ENCODE measurements around the gene PEX5.
A peak's percentile ranks its signal among the peaks of the same experiment; 100 is the strongest.
"Not testable (repeated sequence)": the region's sequence is repeated elsewhere in the genome, so short reads cannot be mapped to it uniquely, and the experiment has no call there.

Gene PEX5

DNA sequence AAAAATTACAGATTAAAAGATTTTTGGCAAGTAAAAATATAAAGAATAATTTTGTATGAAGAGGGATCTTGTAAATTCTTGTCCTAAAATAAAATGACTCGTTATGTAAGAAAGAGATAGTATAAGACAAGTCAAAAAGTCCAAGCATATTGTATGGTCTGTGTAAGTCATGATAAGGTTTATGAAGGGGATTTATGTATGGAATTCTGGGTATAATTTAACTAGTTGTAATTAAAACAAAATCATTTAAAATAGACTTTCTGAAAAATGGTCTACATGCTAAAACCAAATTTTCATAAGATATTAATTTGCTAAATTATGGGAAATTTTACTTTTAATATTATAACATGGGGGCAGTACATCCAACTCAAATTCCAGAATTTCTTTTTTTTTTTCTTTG, 17.6 kb upstream of the PEX5 start:
- Histone ChIP-seq H3K4me1 (ENCODE audit: insufficient read depth, low read length) (no peaks in the 10 kb centered on the region), H3K4me3 (ENCODE audit: low read length) (no peak overlapping the region), H3K9me3 (ENCODE audit: low read length) (peaks cover 14% of the 10 kb centered on the region)

DNA sequence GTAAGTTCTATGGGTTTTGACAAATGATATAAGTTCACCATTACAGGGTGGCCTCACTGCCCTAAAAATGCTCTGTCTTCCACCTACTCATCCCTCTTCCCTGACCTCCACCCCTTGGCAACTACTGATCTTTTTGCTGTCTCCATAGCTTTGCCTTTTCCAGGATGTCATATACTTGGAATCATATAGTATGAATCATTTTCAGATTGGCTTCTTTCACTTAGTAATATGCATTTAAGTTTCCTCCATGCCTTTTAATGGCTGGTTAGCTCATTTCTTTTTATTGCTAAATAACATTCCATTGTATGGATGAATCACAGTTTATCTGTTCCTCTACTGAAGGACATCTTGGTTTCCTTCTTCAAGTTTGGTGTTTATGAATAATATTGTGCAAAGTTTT, 14.0 kb upstream of the PEX5 start:
- Histone ChIP-seq H3K4me1 (ENCODE audit: insufficient read depth, low read length) (no peaks in the 10 kb centered on the region), H3K36me3 (ENCODE audit: insufficient read depth, low read length) (no peaks in the 10 kb centered on the region), H3K9me3 (ENCODE audit: low read length) (peaks cover 4% of the 10 kb centered on the region), H2AFZ (ENCODE audit: low read depth, low read length) (no peak overlapping the region), H3K27me3 (ENCODE audit: insufficient read depth, low read length) (no peaks in the 10 kb centered on the region), H3K4me3 (ENCODE audit: low read length) (no peak overlapping the region)

More for the DNA sequence above, 17.6 kb upstream of the PEX5 start:
- Histone ChIP-seq H3K27me3 (ENCODE audit: insufficient read depth, low read length) (no peaks in the 10 kb centered on the region), H3K36me3 (ENCODE audit: insufficient read depth, low read length) (no peaks in the 10 kb centered on the region), H2AFZ (ENCODE audit: low read depth, low read length) (no peak overlapping the region)

DNA sequence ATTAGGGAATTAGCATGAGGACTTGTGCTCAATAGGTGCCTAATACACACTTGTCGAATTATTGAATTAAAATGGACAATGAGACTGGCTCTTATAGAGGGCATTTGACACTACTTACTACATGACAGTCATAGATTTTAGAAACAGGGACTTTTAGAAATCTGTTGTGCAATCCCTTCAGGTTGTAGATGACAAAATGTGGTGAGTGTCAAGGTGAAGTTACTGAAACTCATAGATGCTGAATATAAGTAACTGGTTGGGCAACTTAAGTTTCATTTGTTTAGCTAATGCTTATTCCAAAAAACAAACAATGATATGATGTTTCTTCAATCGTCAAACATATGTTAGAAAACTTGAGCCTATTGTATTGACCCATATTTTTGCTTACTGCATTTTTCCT, 12.9 kb upstream of the PEX5 start:
- H2AFZ ChIP-seq (ENCODE audit: low read depth, low read length): no peak overlapping the region
- no peaks in the 10 kb centered on the region for H3K27me3 ChIP-seq (ENCODE audit: insufficient read depth, low read length)
- no peaks in the 10 kb centered on the region for H3K36me3 ChIP-seq (ENCODE audit: insufficient read depth, low read length)
- no peaks in the 10 kb centered on the region for H3K4me1 ChIP-seq (ENCODE audit: insufficient read depth, low read length)
- H3K9me3 ChIP-seq (ENCODE audit: low read length): peaks cover 4% of the 10 kb centered on the region
- no peak overlapping the region for H3K4me3 ChIP-seq (ENCODE audit: low read length)

DNA sequence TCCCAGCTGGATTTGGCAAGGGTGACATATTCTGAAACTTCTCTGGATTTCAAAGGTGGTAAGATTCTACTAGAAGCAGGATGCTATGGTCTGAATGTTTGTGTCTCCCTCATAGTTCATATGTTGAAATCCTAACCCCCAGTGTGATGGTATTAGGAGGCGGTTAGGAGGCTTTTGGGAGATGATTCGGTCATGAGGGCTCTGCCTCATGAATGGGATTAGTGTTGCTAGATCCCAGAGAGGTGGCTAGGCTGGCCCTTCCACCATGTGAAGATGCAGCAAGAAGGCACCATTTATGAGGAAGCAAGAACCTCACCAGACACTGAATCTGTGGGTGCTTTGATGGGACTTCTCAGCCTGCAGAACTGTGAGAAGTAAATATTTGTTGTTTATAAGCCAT, 11.0 kb upstream of the PEX5 start:
- no peaks in the 10 kb centered on the region for H3K9me3 ChIP-seq (ENCODE audit: low read length)
- peaks cover 4% of the 10 kb centered on the region for H3K27me3 ChIP-seq (ENCODE audit: insufficient read depth, low read length)
- H2AFZ ChIP-seq (ENCODE audit: low read depth, low read length): no peak overlapping the region
- H3K4me1 ChIP-seq (ENCODE audit: insufficient read depth, low read length): no peaks in the 10 kb centered on the region
- no peaks in the 10 kb centered on the region for H3K36me3 ChIP-seq (ENCODE audit: insufficient read depth, low read length)
- H3K4me3 ChIP-seq (ENCODE audit: low read length): no peak overlapping the region

DNA sequence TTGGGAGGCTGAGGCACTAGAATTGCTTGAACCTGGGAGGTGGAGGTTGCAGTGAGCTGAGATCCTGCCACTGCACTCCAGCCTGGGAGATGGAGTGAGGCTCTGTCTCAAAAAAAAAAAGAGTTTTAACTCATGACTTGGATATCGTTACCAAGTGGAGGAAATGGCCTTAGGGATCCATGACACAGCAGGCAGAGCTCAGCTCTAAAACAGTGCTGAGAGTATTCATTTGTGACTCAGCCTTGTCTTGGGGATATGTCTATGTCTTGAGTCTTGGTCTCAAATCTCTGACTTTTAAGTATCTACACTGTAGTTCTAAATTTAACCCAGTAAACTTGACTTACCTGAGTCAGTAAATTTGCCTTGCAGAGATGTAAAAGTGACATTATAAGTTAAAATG, 8.8 kb upstream of the PEX5 start:
- H2AFZ ChIP-seq (ENCODE audit: low read depth, low read length): no peak overlapping the region
- H3K36me3 ChIP-seq (ENCODE audit: insufficient read depth, low read length): no peaks in the 10 kb centered on the region
- H3K9me3 ChIP-seq (ENCODE audit: low read length): no peaks in the 10 kb centered on the region
- H3K4me3 ChIP-seq (ENCODE audit: low read length): no peak overlapping the region
- no peaks in the 10 kb centered on the region for H3K4me1 ChIP-seq (ENCODE audit: insufficient read depth, low read length)
- H3K27me3 ChIP-seq (ENCODE audit: insufficient read depth, low read length): peaks cover 7% of the 10 kb centered on the region

DNA sequence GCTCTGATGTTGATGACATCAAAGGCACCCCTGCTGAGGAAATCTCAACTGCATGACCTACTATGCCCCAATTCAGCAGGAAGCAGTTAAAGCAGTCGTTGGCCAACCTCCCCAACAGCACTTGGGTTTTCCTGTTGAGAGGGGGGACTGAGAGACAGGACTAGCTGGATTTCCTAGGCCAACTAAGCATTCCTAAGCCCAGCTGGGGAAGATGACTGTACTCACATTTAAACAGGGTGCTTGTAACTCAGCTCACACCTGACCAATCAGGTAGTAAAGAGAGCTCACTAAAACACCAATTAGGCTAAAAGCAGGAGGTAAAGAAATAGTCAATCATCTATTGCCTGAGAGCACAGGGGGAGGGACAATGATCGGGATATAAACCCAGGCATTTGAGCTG, 3.4 kb upstream of the PEX5 start:
- not testable (repeated sequence) for H3K4me3 ChIP-seq (ENCODE audit: low read length); H3K9me3 ChIP-seq (ENCODE audit: low read length); H2AFZ ChIP-seq (ENCODE audit: low read depth, low read length); H3K36me3 ChIP-seq (ENCODE audit: insufficient read depth, low read length); H3K27me3 ChIP-seq (ENCODE audit: insufficient read depth, low read length)
- peaks cover 21% of the 10 kb centered on the region for H3K4me1 ChIP-seq (ENCODE audit: insufficient read depth, low read length)

DNA sequence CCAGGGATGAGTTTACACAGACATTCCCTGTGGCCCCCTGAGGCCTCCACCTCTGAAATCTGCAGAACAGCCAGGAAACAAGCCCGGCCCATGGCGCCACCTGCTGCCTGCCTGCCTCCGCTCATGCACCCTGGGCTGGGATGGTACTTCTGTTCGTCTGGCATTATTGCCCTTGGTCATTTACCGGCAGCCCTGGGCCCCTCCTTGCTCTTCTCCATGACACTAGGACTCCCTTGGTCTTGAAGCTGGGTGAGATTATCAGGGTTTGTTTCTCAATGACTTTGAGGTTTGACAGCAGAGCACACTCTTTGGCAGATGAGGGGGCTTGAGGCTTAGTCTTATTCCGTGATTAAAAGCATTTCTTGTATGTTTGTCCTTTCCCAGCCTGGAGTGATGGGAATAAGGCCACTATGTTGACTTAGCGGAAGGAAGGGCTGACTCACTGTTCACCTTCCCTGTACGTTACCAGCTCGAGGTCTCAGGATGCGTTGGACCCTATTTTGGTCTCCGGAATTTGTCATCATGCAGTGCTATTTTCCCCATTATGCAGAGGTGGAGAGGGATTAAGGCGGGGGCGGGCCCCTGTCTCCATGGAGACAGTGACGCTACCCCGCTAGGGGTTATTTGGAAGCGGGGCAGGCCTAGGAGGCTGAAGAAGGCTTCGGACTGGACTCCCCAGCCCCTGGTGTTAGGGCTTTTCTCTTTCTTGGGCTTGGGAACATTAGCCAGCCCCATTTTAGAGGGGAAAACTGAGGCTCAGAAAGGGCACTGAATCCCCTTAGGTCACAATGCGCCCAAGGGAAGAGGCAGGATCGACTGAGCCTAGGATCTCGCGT, 706 bp upstream of the PEX5 start:
- H3K36me3 ChIP-seq (ENCODE audit: insufficient read depth, low read length): peaks cover 4% of the 10 kb centered on the region
- no peaks in the 10 kb centered on the region for H3K9me3 ChIP-seq (ENCODE audit: low read length)
- peaks cover 2% of the 10 kb centered on the region for H3K27me3 ChIP-seq (ENCODE audit: insufficient read depth, low read length)
- peaks cover 21% of the 10 kb centered on the region for H3K4me1 ChIP-seq (ENCODE audit: insufficient read depth, low read length)
- H2AFZ ChIP-seq (ENCODE audit: low read depth, low read length): peak overlapping the region; percentile 89
- peak overlapping the region; percentile 66 for H3K4me3 ChIP-seq (ENCODE audit: low read length)

DNA sequence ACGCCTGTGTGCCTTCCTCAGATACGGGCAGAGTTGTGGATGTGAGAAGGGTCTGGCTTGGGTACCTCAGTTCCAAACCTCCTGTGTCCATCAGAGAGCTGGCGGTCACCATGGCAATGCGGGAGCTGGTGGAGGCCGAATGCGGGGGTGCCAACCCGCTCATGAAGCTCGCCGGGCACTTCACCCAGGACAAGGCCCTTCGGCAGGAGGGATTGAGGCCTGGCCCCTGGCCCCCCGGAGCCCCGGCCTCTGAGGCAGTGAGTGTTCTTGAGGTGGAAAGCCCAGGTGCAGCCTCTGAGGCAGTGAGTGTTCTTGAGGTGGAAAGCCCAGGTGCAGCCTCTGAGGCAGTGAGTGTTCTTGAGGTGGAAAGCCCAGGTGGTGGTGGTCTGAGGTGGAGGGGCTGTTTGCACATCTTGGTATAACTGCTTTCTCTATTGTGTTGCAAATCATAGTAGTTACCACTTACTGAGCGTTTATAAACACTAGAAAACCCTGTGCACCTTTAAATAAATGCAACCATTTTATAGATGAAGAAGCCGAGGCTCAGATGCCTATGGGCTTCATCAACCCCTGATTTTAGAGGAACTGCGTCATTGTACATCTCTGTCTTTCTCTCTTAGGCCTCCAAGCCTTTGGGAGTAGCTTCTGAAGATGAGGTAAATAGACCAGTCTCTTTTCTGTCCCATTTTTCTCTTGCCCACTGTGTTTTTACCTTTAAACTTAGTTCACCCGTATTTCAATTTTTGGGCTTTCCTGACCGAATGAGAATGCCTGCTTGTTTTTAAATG, 976 bp downstream of the PEX5 start:
- Histone ChIP-seq H2AFZ (ENCODE audit: low read depth, low read length) (peak overlapping the region; percentile 72), H3K4me1 (ENCODE audit: insufficient read depth, low read length) (peaks cover 21% of the 10 kb centered on the region), H3K4me3 (ENCODE audit: low read length) (peak overlapping the region; percentile 66), H3K27me3 (ENCODE audit: insufficient read depth, low read length) (no peaks in the 10 kb centered on the region), H3K9me3 (ENCODE audit: low read length) (no peaks in the 10 kb centered on the region), H3K36me3 (ENCODE audit: insufficient read depth, low read length) (peaks cover 12% of the 10 kb centered on the region)

DNA sequence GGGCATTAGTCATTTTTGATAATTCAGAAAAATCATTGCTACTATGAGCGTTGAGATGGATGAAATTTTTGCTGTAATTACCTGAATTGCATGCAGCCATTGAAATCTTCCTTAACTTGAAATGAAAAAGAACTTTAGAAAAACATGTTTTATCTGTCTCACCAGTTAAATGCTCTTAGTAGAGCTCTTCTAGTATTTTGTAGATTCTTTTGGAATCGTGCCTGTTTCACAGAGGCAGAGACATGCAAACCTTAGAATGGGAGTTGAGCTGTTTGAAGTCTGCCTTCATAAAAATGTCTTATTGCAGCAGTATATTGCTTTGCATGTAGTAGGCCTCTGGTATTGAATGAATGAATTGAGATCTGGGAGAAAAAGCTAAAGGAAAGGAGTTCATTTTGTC, 4.2 kb downstream of the PEX5 start:
- H3K9me3 ChIP-seq (ENCODE audit: low read length): no peaks in the 10 kb centered on the region
- no peak overlapping the region for H2AFZ ChIP-seq (ENCODE audit: low read depth, low read length)
- H3K4me3 ChIP-seq (ENCODE audit: low read length): no peak overlapping the region
- H3K27me3 ChIP-seq (ENCODE audit: insufficient read depth, low read length): no peaks in the 10 kb centered on the region
- H3K4me1 ChIP-seq (ENCODE audit: insufficient read depth, low read length): peaks cover 13% of the 10 kb centered on the region
- H3K36me3 ChIP-seq (ENCODE audit: insufficient read depth, low read length): peaks cover 18% of the 10 kb centered on the region

DNA sequence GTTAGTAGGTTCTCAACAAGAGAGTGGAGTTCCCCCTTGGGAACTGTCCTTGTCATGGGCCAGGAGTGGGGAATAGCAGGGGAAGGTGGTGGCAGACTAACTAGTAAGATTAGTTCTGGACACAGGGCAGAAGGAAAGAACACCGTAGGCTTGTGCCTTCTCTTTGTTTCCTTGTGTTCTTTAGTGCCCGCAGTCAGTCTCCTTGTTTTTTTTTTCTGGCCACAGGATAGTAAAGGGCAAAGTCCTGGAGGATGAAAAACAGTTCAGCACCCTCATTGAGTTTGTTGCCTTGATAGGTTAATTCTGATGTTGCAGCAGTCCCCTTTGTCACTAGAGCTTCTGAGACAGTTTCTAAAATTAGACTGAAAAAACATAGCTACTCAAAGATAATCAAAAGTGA, 8.4 kb downstream of the PEX5 start:
- no peaks in the 10 kb centered on the region for H3K27me3 ChIP-seq (ENCODE audit: insufficient read depth, low read length)
- H3K4me1 ChIP-seq (ENCODE audit: insufficient read depth, low read length): no peaks in the 10 kb centered on the region
- no peak overlapping the region for H3K4me3 ChIP-seq (ENCODE audit: low read length)
- H3K36me3 ChIP-seq (ENCODE audit: insufficient read depth, low read length): peaks cover 39% of the 10 kb centered on the region
- peaks cover 8% of the 10 kb centered on the region for H3K9me3 ChIP-seq (ENCODE audit: low read length)
- H2AFZ ChIP-seq (ENCODE audit: low read depth, low read length): no peak overlapping the region

DNA sequence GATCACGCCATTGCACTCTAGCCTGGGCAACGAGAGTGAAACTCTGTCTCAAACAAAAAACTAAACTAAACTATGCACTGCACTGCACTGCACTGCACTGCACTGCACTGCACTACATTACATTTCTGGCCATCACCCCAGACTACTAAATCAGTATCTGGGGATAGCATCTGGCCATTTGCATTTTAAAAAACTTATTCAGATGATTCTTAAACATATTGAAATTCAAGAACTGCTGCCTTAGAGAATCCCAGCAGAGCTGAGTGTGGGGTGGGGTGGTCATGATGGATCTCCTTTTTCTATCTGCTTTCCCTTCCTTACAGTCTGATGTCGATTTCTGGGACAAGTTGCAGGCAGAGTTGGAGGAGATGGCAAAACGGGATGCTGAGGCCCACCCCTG, 13.6 kb downstream of the PEX5 start:
- Histone ChIP-seq H3K27me3 (ENCODE audit: insufficient read depth, low read length) (no peaks in the 10 kb centered on the region), H3K4me1 (ENCODE audit: insufficient read depth, low read length) (no peaks in the 10 kb centered on the region), H2AFZ (ENCODE audit: low read depth, low read length) (no peak overlapping the region), H3K4me3 (ENCODE audit: low read length) (no peak overlapping the region), H3K36me3 (ENCODE audit: insufficient read depth, low read length) (peaks cover 66% of the 10 kb centered on the region), H3K9me3 (ENCODE audit: low read length) (peaks cover 8% of the 10 kb centered on the region)

DNA sequence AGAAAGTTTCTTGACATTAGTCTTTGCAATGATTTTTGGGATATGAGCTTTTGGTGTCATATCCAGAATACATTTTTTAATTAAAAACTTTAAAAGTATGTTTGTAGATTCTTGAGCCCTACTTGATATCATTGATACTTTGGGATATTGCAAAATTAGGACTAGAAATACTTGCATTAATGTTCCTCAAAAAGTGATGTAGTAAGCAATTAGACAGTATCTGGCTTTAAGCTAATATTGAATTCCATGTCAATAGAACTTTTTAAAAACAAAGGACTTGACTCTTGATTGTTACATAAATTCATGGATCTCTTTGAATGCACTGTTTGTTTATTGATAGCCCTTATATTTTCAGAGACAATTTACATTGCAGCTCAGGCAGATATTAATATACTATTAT, 15.6 kb downstream of the PEX5 start:
- peaks cover 8% of the 10 kb centered on the region for H3K9me3 ChIP-seq (ENCODE audit: low read length)
- H3K27me3 ChIP-seq (ENCODE audit: insufficient read depth, low read length): no peaks in the 10 kb centered on the region
- peaks cover 78% of the 10 kb centered on the region for H3K36me3 ChIP-seq (ENCODE audit: insufficient read depth, low read length)
- H2AFZ ChIP-seq (ENCODE audit: low read depth, low read length): no peak overlapping the region
- H3K4me1 ChIP-seq (ENCODE audit: insufficient read depth, low read length): no peaks in the 10 kb centered on the region
- no peak overlapping the region for H3K4me3 ChIP-seq (ENCODE audit: low read length)

DNA sequence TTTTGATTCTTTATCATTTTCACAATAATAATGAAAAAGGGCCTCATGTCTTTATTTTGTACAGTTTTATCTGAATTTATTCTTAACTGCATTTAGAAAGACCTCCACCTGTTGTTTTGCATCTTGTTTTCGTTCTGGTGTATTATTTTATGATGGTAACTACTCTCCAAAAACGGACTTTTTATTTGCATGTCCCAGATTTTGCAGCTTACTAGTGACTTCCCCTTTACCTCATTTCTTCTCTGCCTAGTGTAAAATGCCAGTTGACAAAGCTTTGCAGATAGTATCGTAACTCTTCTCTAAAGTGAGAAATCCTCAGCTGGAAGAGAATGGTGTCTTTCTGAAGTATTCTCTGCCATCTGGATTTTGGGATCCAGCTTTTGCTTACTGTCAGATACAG, 17.2 kb downstream of the PEX5 start:
- no peaks in the 10 kb centered on the region for H3K4me1 ChIP-seq (ENCODE audit: insufficient read depth, low read length)
- peaks cover 81% of the 10 kb centered on the region for H3K36me3 ChIP-seq (ENCODE audit: insufficient read depth, low read length)
- H3K27me3 ChIP-seq (ENCODE audit: insufficient read depth, low read length): no peaks in the 10 kb centered on the region
- H3K9me3 ChIP-seq (ENCODE audit: low read length): peaks cover 5% of the 10 kb centered on the region
- no peak overlapping the region for H2AFZ ChIP-seq (ENCODE audit: low read depth, low read length)
- no peak overlapping the region for H3K4me3 ChIP-seq (ENCODE audit: low read length)
